Activated T-helper 1 cell treated with anti-CD3 and anti-CD28 coated beads, Interleukin-2, amount 50 U/mL, for 16 hours (primary cell): Measurements from ENCODE around the gene LIMS2.
A peak's percentile ranks its signal among the peaks of the same experiment; 100 is the strongest.

ENCODE experiments used
- DNase-seq, 2 donors: peaks; one replicate each; pipeline ENCODE4 v3.0.0-alpha.2; 2020; ENCODE audit warnings: low read depth in 1 of 2, low spot score in 1 of 2

The LIMS2 gene

DNA sequence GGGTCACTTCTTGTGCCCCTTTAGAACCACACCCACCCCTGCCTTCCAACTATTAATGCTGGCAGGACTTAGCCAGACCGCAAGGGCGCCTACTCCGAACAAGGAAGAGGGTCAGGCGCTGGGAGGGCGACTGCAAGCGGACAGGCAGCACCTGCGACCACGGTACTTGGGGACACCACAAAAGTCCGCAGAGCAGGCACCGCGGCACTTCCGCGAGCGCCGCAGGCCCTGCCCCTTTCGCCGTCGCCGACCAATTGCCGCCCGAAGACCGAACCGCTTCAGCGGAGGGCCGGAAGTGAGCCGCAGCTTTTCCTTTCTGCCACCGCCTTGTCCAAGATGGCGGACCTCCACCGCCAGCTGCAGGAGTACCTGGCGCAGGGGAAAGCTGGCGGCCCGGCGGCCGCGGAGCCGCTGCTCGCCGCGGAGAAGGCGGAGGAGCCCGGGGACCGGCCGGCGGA lies 25.9 kb upstream of the LIMS2 start, which contains the start of gene SFT2D3:
Gene SFT2D3, plus strand, starts transcription at position 305 of the 458 bp plus-strand sequence. Its CDS starts 32 bp downstream, at position 337.
- DNase-seq = peak; percentile 80 to 87

DNA sequence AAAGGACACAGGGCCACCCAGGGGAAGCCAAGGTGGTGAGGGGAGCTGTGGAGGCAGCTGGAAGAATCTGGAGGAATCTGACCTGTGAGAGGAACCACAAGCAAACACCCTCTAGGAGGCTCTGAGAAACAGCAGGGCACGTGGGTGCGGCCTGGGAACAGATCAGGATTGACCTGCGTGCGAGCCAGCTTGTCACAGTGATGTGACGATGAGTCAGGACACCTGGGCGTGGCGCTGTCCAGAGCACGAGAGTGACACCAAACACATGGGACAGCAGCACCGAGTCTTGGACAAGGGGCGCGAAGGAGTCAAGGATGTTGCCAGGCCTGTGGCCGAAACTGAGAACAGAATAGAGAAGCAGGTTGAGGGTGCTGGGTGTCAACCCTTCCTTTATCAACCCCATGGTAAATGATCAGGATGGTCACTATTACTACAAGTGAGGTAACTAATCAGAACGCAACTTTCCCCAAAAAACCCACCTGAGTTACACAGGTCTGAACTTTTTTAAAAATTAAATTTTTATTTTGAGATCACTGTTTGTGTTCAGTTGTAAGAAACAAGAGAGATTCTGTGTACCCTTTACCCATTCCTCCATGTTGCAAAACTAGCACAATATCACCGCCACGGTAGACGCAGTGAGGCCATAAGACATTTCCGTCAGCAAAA lies 25.3 kb upstream of the LIMS2 start:
- no peak for DNase-seq

DNA sequence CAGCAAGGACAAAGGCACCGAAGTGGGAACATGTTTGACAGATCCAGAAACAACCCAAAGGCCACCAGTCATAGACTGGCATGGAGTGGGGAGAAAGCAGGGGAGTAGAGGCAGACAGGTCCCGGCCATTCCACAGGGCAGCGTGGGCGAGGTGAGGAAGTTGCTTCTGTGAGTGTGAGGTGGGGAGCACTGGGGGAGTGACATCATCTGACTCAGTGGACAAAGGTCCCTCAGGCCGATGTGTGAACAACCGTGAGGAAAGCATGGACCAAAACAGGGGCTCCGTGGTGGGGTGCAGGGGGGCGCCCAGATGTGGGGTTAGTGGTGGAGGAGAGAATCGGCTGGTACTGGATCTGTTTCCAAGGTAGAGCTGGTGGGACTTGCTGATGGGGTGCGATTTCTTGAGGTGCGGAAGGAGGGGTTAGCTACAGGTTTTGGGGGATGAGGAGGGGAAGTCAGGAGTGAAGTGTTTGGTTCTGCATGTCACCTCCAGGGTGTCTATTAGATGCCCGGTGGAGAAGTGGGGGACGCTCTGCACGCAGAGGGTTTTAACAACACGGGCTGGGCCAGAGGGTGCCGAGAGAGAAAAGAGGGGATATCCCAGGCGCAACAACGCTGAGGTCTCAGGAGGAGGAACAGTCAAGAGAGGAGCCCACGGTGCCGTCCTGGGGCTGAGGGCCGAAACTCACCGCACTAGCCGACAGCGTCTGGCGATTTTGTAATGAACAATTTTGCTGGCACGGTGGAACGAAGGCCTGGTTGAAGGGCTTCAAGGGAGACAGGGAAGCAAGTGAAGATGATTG lies 23.4 kb upstream of the LIMS2 start:
- DNase-seq = no peak

DNA sequence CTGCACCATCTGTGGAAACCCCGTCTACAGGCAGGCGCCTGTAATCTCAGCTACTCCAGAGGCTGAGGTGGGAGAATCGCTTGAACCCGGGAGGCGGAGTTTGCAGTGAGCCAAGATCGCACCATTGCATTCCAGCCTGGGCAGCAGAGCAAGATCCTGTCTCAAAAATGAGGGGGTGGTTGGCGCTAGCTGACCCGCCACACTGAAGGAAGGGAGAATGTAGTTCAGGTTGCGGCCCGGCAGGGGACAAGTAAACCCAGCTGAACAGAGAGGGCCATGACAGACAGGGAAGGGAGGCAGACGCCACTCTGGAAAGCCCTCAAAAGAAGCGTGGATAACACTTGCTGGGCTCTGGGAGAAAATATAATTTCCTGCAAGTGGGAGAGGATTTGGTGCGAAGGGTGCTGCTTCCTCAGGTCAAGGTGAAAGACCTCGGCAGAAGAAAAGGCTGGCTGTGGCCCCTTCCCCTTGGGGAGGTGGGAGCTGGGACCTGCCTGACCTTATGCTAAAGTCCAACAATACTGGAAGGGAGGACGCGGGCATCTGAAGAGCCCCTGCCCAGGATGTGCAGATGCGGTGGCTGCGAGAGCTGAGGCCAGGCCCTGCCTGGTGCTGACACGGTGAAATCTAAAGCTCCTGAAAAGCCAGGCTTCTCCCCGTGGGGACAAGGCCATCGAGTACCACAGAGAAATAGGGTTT lies 22.3 kb upstream of the LIMS2 start:
- no peak for DNase-seq

DNA sequence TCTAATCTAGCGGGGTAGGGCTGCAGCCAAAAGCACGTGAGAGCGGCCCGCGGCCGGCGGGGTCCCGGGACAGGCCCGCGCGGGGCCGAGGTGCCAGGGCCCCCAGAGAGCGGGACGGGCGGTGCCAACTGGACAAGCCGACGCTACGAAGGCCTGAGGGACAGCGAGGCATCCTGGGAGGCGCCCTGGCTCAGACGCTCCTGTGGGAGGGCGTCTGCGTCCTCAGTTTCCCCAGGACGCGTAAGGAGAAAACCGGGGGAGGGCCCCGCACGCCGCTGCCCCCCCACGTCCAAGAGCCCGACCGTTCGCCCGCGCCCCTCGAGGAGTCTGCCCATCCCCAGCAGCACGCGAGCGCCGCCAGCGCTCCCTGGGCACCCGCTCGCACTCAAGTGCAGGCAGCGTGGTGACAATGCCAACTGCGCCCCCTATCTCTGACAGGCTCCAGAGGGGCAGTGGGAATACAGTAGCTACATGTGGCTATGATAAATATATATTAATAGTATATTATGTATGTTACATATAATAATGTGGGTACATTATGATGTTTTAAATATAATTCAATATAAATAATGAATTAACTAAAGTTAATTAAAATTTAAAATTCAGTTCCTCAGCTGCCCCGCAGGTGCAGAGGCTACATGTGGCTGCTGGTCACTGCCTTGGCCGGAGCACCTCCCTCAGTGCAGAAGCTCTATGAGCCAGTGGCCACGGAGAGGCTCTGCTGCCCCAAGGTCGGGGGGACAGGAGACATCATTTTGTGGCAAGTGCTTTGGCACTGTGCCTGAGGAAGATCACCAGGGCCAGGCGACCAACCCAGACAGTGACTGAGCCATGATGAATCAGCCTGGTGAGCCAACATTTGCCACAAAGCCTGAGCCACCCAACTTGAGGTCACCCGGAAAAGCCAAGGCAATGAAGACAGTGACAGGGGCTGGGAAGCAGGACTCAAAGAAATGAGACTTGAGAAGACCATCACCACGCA lies 20.5 kb upstream of the LIMS2 start:
- DNase-seq = no peak

DNA sequence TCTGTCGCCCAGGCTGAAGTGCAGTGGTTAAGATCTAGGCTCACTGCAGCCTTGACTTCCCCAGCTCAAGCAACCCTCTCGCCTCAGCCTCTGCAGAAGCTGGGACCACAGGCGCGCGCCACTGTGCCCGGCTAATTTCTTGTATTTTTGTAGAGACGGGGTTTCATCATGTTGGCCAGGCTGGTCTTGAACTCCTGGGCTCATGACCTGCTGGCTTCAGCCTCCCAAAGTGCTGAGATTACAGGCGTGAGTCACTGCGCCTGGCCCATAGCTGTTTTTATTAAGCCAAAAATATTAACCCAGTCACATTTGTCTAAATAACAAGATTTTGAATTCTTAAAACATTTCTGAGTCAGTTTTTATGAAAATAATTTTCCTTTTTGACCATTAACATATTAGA lies 19.7 kb upstream of the LIMS2 start:
- DNase-seq = no peak

DNA sequence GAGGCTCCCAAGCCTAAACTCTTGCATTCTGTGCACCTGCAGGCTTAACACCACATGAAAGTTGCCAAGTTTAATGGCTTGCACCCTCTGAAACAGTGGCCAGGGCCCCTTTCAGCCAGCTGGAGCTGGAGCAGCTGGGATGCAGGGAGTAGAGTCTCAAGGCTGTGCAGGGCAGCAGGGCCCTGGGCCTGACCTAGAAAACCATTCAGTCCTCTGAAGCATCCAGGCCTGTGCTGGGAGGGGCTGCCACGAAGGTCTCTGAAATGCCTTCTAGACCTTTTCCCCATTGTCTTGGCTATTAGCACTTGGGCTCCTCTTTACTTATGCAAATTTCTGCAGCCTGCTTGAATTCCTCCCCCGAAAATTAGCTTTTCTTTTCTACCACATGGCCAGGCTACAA lies 15.4 kb upstream of the LIMS2 start:
- DNase-seq = no peak

DNA sequence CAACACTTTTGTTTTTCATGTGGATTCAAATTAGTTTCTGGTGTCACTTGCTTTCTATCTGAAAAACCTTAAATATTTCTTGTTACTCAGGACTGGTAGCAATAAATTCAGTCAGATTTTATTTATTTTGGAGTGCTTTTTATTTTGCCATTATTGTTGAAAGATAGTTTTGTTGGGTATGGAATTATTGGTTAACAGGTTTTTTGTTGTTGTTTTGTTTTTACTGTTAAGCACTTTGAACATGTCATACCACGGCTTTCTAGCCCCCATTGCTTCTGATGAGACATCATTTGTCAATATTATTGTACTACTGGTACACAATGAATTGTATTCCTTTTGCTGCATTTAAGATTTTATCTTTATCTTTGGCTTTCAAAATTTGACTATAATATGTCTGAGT lies 13.1 kb upstream of the LIMS2 start:
- no peak for DNase-seq

DNA sequence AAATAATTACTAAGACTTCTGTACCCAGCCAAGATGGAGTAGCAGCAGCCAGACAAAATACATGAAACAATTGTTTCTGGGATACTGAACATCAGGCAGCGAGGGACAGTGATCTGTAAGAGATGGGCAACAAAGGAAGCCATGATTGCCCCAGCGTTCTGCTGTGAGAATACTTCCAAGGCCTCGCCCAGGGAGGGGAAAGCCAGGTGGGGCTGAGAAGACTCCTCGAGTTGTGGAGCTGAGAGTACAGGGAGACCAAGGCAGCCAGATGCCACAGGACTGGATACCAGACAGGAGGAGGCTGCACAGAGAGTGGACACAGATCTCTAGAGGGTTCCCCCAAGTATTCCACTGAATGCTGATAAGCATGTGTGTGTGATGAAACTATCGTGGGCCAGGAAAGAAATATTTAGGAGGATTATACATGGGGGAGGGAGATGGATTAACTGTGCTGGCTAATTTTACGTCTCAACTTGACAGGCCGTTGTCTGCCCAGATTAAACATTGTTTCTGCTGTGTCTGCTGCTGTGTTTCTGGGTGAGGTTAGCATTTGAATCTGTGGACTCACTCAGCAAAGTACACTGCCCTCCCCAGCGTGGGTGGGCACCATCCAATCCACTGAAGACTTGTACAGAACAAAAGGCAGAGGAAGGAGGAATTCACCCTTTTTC lies 10.2 kb upstream of the LIMS2 start:
- DNase-seq = no peak

DNA sequence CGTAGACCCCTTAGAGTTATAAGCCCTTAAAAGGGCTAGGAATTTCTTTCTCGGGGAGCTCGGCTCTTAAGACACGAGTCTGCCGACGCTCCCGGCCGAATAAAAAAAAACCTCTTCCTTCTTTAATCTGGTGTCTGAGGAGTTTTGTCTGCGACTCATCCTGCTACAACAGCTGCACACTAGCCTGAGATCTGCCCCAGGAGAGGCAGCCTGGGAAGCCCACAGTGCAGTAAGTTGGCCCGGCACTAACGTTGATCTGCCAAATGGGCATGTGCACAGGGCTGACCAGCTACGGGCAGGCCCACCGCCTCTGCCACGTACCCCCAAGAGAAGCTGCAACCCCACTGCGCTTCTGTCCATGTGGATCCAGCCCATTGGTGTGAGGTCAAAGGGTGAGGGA lies 8.4 kb upstream of the LIMS2 start:
- DNase-seq = no peak

DNA sequence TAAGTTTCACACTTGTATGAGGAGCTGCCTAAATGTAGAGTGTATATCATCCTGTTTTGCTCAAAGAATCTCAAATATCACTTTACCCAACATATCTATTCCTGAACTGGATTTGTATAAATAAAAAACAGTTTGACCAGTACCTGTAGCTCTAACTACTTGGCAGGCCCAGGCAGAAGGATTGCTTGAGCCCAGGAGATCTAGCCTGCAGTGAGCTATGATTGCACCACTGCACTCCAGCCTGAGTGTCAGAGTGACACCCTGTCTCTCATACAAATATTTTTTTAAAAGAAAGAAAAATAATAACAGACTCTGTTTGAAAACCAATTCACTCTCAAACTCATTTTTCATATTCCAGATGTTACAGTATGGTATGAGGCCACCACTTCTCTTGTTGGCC lies 7.7 kb upstream of the LIMS2 start:
- DNase-seq = no peak

DNA sequence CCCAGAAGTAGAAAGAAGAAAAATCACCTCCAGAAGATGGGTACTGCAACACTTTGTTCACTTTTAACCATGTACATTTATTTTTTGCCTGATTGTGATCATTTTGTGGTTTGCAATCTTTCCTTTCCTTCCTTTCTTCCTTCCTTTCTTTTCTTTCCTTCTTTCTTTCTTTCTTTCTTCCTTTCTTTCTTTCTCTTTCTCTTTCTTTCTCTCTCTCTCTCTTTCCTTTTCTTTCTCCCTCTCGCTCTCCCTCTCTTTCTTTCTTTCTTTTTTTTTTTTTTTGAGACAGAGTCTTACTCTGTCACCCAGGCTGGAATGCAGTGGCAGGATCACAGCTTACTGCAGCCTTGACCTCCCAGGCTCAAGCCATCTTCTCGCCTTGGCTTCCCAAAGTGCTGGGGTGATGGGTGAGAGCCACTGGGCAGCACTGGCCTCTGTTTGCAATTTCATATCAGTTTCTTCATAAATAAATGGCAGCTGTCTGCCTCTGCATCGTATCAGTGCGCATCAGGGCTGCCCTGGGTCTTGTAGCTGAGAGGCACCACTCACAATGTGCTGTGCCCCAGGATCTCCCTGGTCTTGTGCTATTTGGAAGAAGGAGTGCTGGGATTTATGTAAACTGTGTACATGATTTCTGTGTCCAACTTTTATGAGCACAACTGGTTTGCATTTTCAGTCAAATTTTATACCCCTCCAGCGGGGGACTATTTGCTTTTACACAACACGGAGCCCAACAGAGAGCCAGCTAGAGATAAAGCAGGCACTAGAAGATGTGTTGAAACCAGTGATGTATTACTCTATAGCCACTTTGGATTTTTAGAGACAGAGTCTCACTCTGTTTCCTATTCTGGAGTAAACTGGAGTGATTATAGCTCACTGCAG lies 6.9 kb upstream of the LIMS2 start:
- no peak for DNase-seq

DNA sequence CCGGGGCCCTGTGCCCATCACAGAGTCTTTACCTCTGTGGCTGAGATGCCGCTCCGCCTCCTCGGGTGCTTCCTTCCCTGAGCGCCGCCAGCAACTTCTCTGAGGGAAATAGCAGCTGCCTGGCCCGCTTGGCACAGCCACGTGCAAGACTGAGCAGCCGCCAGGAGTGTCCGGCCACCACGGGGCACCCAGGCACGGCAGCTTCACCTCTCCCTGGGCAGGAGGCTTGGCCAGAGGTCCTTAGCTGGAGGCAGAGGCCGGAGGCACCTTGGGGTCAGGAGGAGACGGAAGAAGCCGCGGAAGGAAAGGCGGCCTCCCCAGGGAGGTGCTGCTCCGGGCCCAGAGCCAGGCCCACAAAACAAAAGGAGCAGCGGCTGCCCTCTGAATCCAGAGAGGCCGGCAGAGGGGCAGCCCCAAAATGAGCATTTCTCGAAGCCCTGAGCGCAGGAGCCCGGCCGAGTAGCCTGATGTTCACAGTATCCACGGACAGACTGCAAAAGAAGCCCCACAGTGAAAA lies 6.0 kb upstream of the LIMS2 start:
- no peak for DNase-seq

DNA sequence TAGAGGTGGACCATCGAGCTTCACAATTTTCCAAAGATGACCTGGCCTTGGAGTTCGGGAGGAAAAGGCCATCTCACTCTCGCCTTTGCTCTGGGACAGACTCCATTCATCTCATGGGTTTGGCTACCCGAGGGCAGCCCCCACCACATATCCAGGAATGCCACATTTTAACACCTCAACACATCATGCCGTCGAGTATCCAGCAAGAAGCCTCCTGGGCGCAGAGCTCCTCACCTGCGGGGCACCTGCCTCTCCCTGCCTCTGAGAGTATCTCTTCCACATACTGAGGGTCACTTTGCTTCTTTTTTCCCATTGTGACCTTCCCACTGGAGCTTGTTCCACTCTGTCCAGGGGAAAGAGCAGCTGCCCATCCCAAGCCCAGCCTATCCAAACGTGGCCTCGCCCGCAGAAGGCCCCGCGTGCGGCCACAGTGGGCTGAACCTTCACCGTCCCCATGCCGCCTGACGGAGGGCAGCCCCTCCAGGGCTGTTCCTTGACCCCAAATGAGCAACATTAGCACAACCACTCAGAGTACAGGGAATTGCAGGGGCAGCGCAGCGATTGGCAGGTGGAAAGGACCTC lies 5.5 kb upstream of the LIMS2 start:
- no peak for DNase-seq

DNA sequence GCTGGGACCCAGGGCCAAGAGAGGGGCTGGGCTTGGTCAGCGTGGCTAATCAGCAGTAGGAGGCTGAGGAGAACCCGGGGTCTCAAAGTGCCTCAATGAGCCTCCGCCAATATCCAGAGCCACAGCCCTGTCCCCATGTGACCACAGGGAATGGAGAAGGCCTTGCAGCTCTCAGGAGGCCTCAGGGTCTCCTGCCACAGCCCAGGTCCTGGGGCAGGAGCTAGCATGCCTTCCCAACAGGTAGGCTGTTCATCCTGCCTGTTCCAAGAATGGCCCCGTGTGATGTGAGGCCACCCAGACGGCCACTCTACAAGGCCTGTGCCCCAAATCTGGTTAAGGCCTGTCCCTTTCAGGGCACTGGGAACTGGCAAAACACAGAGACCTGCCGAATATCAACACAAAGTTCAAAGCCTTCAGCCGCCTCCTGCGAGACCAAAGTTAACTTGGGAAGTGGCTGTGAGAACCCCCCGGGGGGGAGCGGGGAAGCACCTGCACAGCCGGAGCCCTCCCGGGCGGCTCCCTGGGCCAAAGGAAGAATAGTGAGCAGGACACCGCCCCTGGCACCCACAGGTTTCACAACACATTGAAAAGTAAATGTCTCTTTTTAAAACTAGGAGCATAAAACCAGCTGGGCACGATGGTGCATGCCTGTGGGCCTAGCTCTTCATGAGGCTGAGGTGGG lies 4.5 kb upstream of the LIMS2 start:
- no peak for DNase-seq

DNA sequence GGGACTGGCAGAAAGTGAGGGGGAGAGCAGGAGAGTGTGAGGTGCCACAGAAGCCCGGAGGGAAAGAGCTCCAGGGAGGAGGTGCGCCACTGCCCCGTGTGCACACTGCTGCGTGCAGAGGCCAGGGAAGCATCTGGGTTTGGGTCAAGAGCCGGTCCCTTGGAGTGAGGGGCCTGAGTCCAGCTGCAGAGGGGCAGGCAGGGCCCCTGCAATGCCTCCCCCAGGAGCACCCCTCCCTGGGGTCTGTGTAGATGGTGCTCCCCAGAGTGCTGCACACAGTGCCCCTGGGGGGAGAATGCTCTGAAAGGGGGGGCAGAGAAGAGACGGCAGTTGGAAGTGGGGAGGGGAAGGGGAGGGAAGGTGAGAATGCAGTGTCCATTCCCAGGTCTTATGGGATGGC lies 3.7 kb upstream of the LIMS2 start:
- no peak for DNase-seq

DNA sequence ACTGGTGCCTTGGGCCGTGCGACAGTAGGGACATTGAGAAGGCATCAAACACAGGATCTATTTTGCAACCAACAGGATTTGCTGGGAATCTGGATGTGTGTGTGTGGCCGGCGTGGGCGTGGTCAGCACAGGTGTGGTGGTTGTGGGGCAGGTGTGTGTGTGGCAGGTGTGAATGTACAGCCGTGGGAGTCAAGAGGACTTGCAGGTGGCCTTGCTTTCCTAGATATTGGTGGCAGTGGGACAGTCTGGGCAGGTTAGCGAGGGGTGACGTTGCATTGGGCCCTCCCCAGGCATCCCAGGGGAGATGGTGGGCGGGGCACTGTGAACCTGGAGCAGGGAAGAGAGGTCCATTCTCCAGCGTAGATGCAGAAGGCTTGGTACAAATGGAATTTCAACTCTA lies 3.2 kb upstream of the LIMS2 start:
- DNase-seq = no peak

DNA sequence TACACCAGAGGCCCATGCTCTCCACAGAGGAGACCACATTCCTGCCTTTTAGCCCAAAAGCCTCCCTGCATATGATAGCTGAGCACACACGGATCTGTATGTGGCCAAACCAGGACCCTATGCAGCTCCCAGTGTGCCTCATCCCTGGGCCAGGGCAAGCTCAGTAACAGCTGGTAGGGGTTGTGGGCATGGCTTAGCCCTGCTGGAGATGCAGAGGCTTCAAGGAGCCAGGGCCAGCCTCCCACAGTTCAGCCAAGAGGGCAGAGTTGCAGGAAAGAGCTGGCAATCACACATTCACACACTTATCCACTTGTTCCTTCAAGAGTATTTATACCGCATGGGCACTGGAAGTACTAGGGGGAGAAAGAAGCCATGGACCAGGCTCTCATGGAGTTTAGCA lies 1.6 kb upstream of the LIMS2 start:
- no peak for DNase-seq
